NCI-H2029 treated with DMSO at 0.1 percent for 48 hours (cell line): ENCODE data around the gene LRRC8C.

Experiments
- DNase-seq: peaks from one replicate; lab custom pipeline; 2025; lab: John Stamatoyannopoulos, UW

Gene LRRC8C

GRCh38 chr1:89633800-89634625, 1.1 kb downstream of the LRRC8C start:
- no peak for DNase-seq

GRCh38 chr1:89635825-89636815, 3.2 kb downstream of the LRRC8C start:
- no peak for DNase-seq

- DNase-seq: no peak
Measured at GRCh38 chr1:89637496-89637895, 4.6 kb downstream of the LRRC8C start.

- DNase-seq: no peak
Measured at GRCh38 chr1:89640440-89640839, 7.5 kb downstream of the LRRC8C start.

GRCh38 chr1:89641781-89642180, 8.9 kb downstream of the LRRC8C start:
- DNase-seq: no peak

GRCh38 chr1:89643577-89643976, 10.7 kb downstream of the LRRC8C start:
- no peak for DNase-seq

- no peak for DNase-seq
Measured at GRCh38 chr1:89644119-89644814, 11.3 kb downstream of the LRRC8C start.

- no peak for DNase-seq
Measured at GRCh38 chr1:89646259-89646658, 13.3 kb downstream of the LRRC8C start.

GRCh38 chr1:89649783-89650182, 16.9 kb downstream of the LRRC8C start:
- no peak for DNase-seq

- DNase-seq: no peak
Measured at GRCh38 chr1:89652373-89652772, 19.5 kb downstream of the LRRC8C start.

- DNase-seq: no peak
Measured at GRCh38 chr1:89657886-89658285, 25.0 kb downstream of the LRRC8C start.

GRCh38 chr1:89659322-89660081, 26.6 kb downstream of the LRRC8C start:
- DNase-seq: no peak

- no peak for DNase-seq
Measured at GRCh38 chr1:89660224-89661061, 27.5 kb downstream of the LRRC8C start.

- no peak for DNase-seq
Measured at GRCh38 chr1:89665941-89666340, 33.0 kb downstream of the LRRC8C start.

- DNase-seq: no peak
Measured at GRCh38 chr1:89666640-89667039, 33.7 kb downstream of the LRRC8C start.

- DNase-seq: no peak
Measured at GRCh38 chr1:89667691-89668090, 34.8 kb downstream of the LRRC8C start.

- no peak for DNase-seq
Measured at GRCh38 chr1:89668961-89669360, 36.0 kb downstream of the LRRC8C start.

GRCh38 chr1:89669441-89669840, 36.5 kb downstream of the LRRC8C start:
- no peak for DNase-seq

GRCh38 chr1:89670163-89670562, 37.2 kb downstream of the LRRC8C start:
- DNase-seq: no peak

- no peak for DNase-seq
Measured at GRCh38 chr1:89670711-89671110, 37.8 kb downstream of the LRRC8C start.
